Kidney capillary endothelial cell (primary cell): Measurements from ENCODE around the gene FMNL3.
"Not testable (repeated sequence)": the region's sequence is repeated elsewhere in the genome, so short reads cannot be mapped to it uniquely, and the experiment has no call there.

ENCODE experiments used
- DNase-seq: peaks from one replicate; pipeline ENCODE4 v3.0.0-alpha.2; 2018; ENCODE audit warnings: low spot score

FMNL3 gene

GRCh38 chr12:49717800-49718199 is 10.6 kb upstream of the FMNL3 start:
- not testable (repeated sequence) for DNase-seq

- DNase-seq = no peak
Measured at GRCh38 chr12:49716553-49716952, 9.3 kb upstream of the FMNL3 start.

DNA sequence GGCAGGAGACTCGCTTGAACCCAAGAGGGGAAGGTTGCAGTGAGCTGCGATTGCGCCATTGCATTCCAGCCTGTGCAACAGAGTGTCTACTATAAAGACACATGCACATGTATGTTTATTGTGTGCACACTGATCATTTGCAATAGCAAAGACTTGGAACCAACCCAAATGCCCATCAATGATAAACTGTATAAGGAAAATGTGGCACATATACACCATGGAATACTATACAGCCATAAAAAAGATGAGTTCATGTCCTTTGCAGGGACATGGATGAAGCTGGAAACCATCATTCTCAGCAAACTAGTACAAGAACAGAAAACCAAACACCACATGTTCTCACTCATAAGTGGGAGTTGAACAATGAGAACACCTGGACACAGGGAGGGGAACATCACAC is 6.7 kb upstream of the FMNL3 start:
- DNase-seq = not testable (repeated sequence)

DNA sequence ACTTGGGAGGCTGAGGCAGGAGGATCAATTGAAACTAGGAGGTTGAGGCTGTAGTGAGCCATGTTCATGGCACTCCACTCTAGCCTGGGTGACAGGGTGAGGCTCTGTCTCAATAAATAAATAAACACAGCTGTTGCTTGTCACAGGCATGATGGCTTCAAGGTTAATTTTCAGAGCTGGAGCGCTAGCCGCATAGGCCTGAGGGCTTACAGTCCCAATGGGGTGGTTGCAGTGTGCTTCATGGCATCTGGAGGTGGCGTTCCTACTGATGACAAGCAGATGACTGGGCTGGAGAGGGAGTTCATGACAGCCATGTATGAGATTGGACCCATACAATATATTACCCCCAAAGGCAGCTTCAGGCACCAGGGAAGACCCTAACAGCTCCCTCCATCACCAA is 1.6 kb upstream of the FMNL3 start:
- DNase-seq = no peak

DNA sequence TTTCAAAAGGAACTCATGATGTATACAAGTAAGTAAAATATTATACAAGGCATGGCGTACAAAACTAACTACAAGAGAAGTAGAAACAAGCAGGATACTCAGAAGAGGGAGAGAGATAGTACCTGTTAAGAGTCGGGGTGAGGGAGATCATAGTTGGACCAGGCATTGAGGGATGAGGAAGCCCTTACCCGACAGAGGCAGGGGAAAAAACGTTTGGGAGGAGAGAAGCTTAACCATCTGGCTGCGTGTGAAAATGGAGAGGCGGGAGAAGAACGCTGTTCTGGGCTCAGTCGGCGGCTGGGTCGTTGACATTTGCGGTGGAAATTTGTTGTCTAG is 575 bp upstream of the FMNL3 start:
- DNase-seq = no peak

DNA sequence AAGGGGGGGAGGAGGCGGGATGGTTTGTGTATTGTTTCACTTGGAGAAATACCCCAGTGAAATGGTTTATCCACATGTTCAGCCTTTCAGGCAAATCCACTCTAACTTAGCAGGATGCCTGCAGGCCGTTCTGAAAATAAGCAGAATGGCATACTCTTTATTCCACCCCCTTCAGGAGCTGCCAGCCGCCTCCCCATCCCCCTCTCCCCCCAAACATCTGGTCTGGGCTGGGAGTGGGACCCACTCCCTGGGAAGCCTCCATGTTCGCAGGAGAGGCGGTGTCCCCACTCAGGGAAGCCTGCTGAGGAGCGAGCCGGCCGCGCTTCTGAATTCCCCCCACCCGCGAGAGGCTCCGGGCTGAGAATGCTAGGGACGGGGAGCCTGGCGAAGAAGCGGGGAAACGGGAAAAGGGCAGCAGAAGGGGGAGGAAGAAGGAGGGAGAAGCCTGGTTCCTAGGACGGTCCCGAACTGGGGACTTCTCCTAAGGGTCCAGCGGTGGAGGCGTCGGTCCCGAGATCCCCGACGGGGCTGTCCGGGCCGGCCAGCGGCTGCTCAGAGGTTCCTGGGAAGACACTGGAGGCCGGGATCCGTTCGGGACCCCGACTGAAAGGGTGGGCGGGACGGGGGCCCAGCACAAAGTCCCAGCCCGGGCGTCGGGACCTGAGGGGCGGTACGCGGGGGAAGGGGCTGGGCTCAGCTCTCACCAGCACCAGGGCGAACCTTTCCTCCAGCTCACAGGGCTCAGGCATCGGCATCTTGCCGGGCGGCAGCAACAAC is 666 bp downstream of the FMNL3 start:
- DNase-seq = no peak

- peak; percentile 94 for DNase-seq
Measured at GRCh38 chr12:49705479-49706134, 1.6 kb downstream of the FMNL3 start.

- no peak for DNase-seq
Measured at GRCh38 chr12:49703647-49704137, 3.5 kb downstream of the FMNL3 start.

GRCh38 chr12:49702676-49703215 is 4.5 kb downstream of the FMNL3 start:
- no peak for DNase-seq

DNA sequence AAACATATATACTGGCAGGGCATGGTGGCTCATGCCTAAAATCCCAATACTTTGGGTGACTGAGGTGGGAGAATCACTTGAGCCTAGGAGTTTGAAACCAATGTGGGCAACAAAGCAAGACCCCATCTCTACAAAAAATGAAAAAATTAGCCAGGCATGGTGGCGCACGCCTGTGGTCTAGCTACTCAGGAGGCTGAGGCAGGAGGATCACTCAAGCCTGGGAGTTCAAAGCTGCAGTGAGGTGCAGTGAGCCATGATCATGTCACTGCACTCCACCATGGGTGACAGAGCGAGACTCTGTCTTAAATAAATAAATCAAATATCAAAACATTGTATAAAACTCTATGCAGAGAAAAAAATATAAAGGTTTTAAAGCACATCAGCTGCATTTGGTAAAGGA is 5.2 kb downstream of the FMNL3 start:
- no peak for DNase-seq

- peak; percentile 77 for DNase-seq
Measured at GRCh38 chr12:49698619-49699545, 8.3 kb downstream of the FMNL3 start.

- no peak for DNase-seq
Measured at GRCh38 chr12:49697808-49698207, 9.4 kb downstream of the FMNL3 start.

- DNase-seq = no peak
Measured at GRCh38 chr12:49696723-49697122, 10.5 kb downstream of the FMNL3 start.

GRCh38 chr12:49693931-49694444 is 13.2 kb downstream of the FMNL3 start:
- no peak for DNase-seq

DNA sequence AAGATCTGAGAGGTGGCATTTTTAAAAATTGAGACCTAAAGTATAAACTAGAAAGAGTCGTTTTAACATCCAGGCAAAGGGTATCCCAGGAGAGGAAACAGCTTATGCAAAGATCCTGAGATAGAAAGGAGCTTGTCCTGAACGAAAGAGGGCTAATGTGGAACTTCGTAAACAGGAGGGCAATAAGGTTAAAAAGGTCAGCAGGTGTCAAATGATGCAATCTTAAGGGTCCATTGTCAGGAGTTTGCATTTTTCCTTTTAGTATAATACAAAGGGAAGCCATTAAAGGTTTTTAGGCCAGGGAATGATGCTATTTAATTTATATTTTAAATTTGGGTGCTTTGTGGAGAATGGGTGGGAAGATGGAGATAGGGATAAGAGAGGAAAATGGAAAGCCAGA is 14.4 kb downstream of the FMNL3 start:
- no peak for DNase-seq

DNA sequence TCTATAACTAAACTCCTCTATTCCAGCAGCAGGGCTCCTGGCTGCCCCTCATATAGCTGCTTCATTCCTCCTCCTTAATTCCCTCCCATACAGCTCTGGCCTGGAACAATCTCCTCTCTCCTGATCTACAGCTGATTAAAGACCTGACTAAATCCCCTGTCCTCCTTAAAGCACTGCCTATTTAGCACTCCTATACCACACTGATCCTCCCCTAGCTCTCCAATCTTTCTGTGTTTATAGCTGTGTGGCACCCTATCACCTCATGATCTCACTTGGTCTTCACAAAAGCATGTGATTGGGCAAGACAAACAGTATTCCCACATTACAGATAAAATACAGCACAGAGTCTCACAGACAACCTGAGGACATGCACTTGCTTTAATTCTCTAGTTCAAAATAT is 17.4 kb downstream of the FMNL3 start:
- DNase-seq = no peak

DNA sequence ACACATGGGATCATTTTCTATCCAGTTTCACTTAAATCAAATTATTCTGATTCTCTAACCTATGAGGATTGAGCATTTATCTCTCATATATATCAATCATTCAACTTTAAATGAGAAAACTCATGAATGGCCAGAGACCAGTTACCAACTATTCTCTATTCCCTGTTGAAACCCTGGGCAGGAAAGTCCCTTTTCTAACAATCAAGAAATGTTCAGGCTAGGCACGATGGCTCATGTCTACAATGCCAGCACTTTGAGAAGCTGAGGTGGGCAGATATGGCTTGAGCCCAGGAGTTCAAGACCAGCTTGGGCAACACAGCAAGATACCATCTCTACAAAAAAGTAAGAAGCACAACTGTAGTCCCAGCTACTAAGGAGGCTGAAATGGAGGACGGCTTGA is 18.0 kb downstream of the FMNL3 start:
- DNase-seq = no peak

DNA sequence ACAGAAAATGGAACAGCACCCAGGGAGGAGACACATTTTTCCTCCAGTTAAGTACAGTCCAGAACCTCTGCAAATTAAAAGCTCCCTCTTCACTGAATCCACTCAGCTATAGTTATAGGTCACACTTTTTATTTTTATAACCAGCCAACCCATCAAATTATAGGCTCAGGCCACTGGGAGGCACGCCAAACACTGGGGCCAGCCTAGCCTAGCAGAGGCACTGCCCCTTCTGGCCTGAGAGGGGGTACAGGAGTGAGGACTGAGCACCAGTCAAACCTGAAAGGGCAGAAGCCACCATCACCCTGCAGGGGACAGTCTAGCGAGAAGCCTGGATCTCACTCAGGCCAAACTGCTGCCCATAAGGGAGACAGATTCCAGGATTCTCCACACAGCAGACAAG is 19.3 kb downstream of the FMNL3 start:
- no peak for DNase-seq

DNA sequence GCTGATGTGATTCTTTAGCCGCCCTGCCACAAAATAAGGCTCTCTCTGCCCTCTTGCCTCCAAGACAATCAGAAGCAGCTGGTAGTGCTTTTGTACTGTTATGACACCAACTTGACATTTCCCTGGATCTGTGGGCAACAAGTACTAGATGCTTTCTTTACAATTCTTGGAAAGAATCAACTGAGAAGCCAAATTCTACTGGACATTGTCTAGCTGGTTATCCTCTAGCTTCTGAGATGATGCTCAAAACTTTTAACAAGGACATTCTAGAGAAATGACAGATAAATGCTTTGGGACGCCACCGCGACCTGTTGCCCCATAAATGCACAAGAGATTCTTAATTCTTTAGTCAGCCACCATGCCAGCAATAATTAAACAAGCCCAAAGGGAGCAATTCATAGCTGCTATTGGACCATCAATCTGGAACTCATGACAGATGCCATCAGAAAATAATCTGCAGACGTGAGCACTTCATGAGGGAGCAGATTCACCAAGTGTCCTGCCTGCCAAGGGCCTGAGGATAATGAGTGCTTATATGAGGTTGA is 22.8 kb downstream of the FMNL3 start:
- no peak for DNase-seq

- no peak for DNase-seq
Measured at GRCh38 chr12:49683599-49684309, 23.5 kb downstream of the FMNL3 start.

- DNase-seq = no peak
Measured at GRCh38 chr12:49680075-49680474, 27.1 kb downstream of the FMNL3 start.
